Sigmoid colon (tissue), 4 donors: ENCODE results near the gene WNK2.

Experiments used
- POLR2A ChIP-seq, 2 donors: fragments of 450-650 bp; IDR thresholded peaks; one replicate each; pipeline ENCODE4 v1.6.1; 2016; ENCODE audit warnings: antibody characterized with exemption in 2 of 2, mild to moderate bottlenecking in 2 of 2, moderate library complexity in 2 of 2
- POLR2AphosphoS5 ChIP-seq, 4 donors: sonication (generic); formaldehyde crosslinking; IDR thresholded peaks; one replicate each; pipeline ENCODE4 v1.6.1; 2017; ENCODE audit warnings: antibody characterized with exemption in 4 of 4
- TF ChIP-seq, protein P1 (sequence below), 4 experiments: fragments of 450-650 bp in 3 of 4; fragments of 200-600 bp in 1 of 4; IDR thresholded peaks; one replicate each; pipeline ENCODE4 v1.5.1; 2016 to 2019; ENCODE audit warnings: antibody characterized with exemption in 4 of 4, mild to moderate bottlenecking in 3 of 4, moderate library complexity in 2 of 4

DNA sequence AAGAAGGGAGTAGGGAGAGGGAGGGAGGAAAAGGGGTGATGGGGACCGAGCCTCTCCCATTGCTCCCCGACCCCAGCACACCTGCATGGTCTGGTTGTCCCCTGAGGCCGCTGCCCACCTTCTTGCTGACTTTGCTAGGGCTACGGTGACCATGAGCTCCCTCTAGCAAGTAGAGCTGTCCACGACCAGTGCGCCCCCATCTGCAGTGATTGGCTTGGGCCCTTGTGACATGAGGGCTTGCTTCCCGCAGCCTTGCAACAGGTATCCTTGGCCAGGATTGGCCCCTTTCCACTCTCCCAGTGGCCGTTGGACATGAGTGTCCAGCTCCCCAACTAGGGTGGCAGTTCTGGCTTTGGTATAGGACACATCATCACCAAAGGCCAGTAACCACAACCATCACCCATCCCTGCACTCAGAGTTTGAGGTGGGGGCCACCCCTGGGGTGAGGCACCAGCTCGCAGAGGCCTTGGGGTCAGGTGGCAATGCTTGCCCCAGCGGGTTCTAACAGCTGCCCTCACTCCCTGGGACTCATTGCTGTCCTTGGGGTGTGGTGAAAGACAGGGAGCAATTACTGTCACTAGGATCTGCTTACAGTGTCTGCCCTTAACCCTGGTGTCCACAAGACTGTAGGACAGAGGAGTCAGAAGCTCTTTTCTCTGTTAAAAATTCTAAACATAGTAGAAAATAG lies 32.7 kb upstream of the WNK2 start:
- TF ChIP-seq, protein P1, sequence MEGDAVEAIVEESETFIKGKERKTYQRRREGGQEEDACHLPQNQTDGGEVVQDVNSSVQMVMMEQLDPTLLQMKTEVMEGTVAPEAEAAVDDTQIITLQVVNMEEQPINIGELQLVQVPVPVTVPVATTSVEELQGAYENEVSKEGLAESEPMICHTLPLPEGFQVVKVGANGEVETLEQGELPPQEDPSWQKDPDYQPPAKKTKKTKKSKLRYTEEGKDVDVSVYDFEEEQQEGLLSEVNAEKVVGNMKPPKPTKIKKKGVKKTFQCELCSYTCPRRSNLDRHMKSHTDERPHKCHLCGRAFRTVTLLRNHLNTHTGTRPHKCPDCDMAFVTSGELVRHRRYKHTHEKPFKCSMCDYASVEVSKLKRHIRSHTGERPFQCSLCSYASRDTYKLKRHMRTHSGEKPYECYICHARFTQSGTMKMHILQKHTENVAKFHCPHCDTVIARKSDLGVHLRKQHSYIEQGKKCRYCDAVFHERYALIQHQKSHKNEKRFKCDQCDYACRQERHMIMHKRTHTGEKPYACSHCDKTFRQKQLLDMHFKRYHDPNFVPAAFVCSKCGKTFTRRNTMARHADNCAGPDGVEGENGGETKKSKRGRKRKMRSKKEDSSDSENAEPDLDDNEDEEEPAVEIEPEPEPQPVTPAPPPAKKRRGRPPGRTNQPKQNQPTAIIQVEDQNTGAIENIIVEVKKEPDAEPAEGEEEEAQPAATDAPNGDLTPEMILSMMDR (IDR thresholded peaks at IDR 0.05), result no peak
- TF ChIP-seq POLR2AphosphoS5 (IDR thresholded peaks at IDR 0.05), result no peak
- no peak for TF ChIP-seq POLR2A (IDR thresholded peaks at IDR 0.05)
